ENCODE results near the gene PLA2G12A. TPM values are rescaled to one million over a fixed set of nuclear protein-coding genes. Genes with fewer than 3 reads are reported as not detected.

PLA2G12A gene
- total and polyA plus RNA-seq, 10 of the 15 experiments (the other 5 are each of a cell fraction or from before 2014, with no cell fraction given) = 3.7 to 36.8 (median 15.5) TPM

GRCh38 chr4:109729718-109730618, at the start of gene PLA2G12A (continued):
- TF ChIP-seq PML (IDR thresholded peaks at IDR 0.05; ENCODE audit: low read length) (no peak), SMARCA5 (IDR thresholded peaks at IDR 0.05) (no peak; the same call in 1 of the 2 replicates), NFYA (IDR thresholded peaks at IDR 0.05; ENCODE audit: borderline replicate concordance, low read depth, low read length) (no peak), NBN (IDR thresholded peaks at IDR 0.05) (peak; percentile 31; the same call in 1 of the 2 replicates), NR2F1 (conservative IDR thresholded peaks at IDR 0.05) (peak; percentile 65; the same call in 1 of the 2 replicates), RAD21 (IDR thresholded peaks at IDR 0.05; ENCODE audit: insufficient read depth, low read depth, low read length) (no peak), LARP7 (IDR thresholded peaks at IDR 0.05) (peak; percentile 67), ZNF217 (IDR thresholded peaks at IDR 0.05) (peak; percentile 50; the same call in 1 of the 2 replicates), ATF3 (IDR thresholded peaks at IDR 0.05; ENCODE audit: borderline replicate concordance, extremely low read depth, low read depth, low read length) (peak; percentile 39; the same call in 1 of the 2 replicates), KAT2A (conservative IDR thresholded peaks at IDR 0.05; ENCODE audit: control insufficient read depth, low read depth, low read length) (no peak), BACH1 (IDR thresholded peaks at IDR 0.05; ENCODE audit: borderline replicate concordance) (peak; percentile 56; the same call in 1 of the 2 replicates), RELB (IDR thresholded peaks at IDR 0.05; ENCODE audit: low read depth) (peak; percentile 39; the same call in 1 of the 2 replicates), HDAC6 (IDR thresholded peaks at IDR 0.05; ENCODE audit: unreplicated experiment) (no peak), MLLT1 (IDR thresholded peaks at IDR 0.05) (0 out of 2 replicates have a peak, but pooled peaks have one; percentile 24), TBL1XR1 (IDR thresholded peaks at IDR 0.05; ENCODE audit: low read depth, low read length) (no peak), ZBTB40 (IDR thresholded peaks at IDR 0.05; ENCODE audit: borderline replicate concordance) (peak; percentile 31; the same call in 1 of the 2 replicates), SP1 (IDR thresholded peaks at IDR 0.05; ENCODE audit: low read depth, low read length) (no peak), IRF3 (IDR thresholded peaks at IDR 0.05) (no peak), CREB1 (IDR thresholded peaks at IDR 0.05; ENCODE audit: low read depth) (0 out of 2 replicates have a peak, but pooled peaks have one; percentile 22), KDM1A (IDR thresholded peaks at IDR 0.05; ENCODE audit: borderline replicate concordance) (no peak), EGR1 (IDR thresholded peaks at IDR 0.05; ENCODE audit: borderline replicate concordance in 1 of 2, low read depth in 2 of 2, low read length in 2 of 2) (no peak), POLR2A (IDR thresholded peaks at IDR 0.05; ENCODE audit: low read depth, low read length) (peak; percentile 75)
